Psoas muscle (tissue), 8 donors: ENCODE data around the gene TTF1. TPM values are rescaled to one million over a fixed set of nuclear protein-coding genes. Genes with fewer than 3 reads are reported as not detected.

Source experiments
- ATAC-seq, 4 donors: fragments of 200-7000 bp; cut with Tn5 transposase; one replicate each; pipeline ENCODE4 v1.9.1; 2020; ENCODE audit warnings: moderate library complexity in 3 of 4, mild to moderate bottlenecking in 2 of 4
- DNase-seq, 2 donors: peaks; one replicate each; pipeline ENCODE4 v3.0.0-alpha.2; 2020
- H3K27ac ChIP-seq: fragments of 200-600 bp; one replicate; pipeline ENCODE4 v1.8.0; 2022
- H3K27me3 ChIP-seq, 3 donors: fragments of 200-600 bp in 1 of 3; one replicate each; pipeline versions ENCODE4 v1.6.1 to v1.8.0; 2013 to 2022; ENCODE audit warnings: low read length in 2 of 3, mild to moderate bottlenecking in 2 of 3, moderate library complexity in 1 of 3; ENCODE audit not compliant: insufficient read depth in 3 of 3
- H3K36me3 ChIP-seq, 2 donors: fragments of 200-600 bp in 1 of 2; one replicate each; pipeline versions ENCODE4 v1.6.1 to v1.8.0; 2013 to 2022; ENCODE audit warnings: low read depth in 1 of 2, mild to moderate bottlenecking in 1 of 2, moderate library complexity in 1 of 2; ENCODE audit not compliant: insufficient read depth in 1 of 2
- H3K4me1 ChIP-seq: fragments of 200-600 bp; one replicate; pipeline ENCODE4 v1.8.0; 2022
- H3K4me3 ChIP-seq: fragments of 200-600 bp; one replicate; pipeline ENCODE4 v1.8.0; 2022; ENCODE audit warnings: mild to moderate bottlenecking
- H3K9me3 ChIP-seq: fragments of 200-600 bp; one replicate; pipeline ENCODE4 v1.8.0; 2022
- WGBS, 3 donors: extraction: QIAGEN DNeasy Blood & Tissue Kit; methylation state at CpG; one replicate each; pipeline versions ENCODE4 v1.1.6 to v1.1.7; 2013; 5-methylcytosine and 5-hydroxymethylcytosine counted together
- intact Hi-C, 2 donors: fragments of 100-400 bp; cut with DNase I; formaldehyde crosslinking; loops; one replicate each; pipeline versions ENCODE4 v1.11.0 to v1.14.2; 2022
- long read RNA-seq, 2 donors: library from polyadenylated mRNA; unstranded; transcript quantifications; one replicate each; pipeline ENCODE4 v2.0.0, GENCODE V29; 2021
- polyA plus RNA-seq, 3 donors: library from polyadenylated mRNA; stranded (reverse); fragments of 200-250 nt; gene quantifications; one replicate each; pipeline ENCODE4 v1.2.3, GENCODE V29; 2013
- total RNA-seq, 4 donors: library from RNA; stranded (reverse); fragmentation: NEBNext Ultra II Directional in 2 of 4; extraction: Animal tissue kit (Norgen Biotek cat#: 25700) in 2 of 4; gene quantifications; one replicate each; pipeline versions ENCODE4 v1.2.1 to v1.2.4, GENCODE V29; 2021 to 2023
- TF ChIP-seq, protein P1 (sequence below): fragments of 200-600 bp; IDR thresholded peaks from one replicate; pipeline ENCODE4 v1.8.0; 2022; ENCODE audit warnings: antibody characterized with exemption
- donor health status: healthy with polysubstance abuse.
- donor health status: DM: no; HTN: no; CAD: no; lungs with moderate emphysema.
- donor health status: Bipolar disorder and iron deficiency.
- donor health status: healthy.
- donor health status: DM: yes; HTN: yes; CAD: no.
- donor health status: DM: no; HTN: no; CAD: no.
- donor health status: DM: no; HTN: no; CAD: no.
- donor health status: DM: yes; HTN: yes; CAD: no.

TTF1 gene, protein sequence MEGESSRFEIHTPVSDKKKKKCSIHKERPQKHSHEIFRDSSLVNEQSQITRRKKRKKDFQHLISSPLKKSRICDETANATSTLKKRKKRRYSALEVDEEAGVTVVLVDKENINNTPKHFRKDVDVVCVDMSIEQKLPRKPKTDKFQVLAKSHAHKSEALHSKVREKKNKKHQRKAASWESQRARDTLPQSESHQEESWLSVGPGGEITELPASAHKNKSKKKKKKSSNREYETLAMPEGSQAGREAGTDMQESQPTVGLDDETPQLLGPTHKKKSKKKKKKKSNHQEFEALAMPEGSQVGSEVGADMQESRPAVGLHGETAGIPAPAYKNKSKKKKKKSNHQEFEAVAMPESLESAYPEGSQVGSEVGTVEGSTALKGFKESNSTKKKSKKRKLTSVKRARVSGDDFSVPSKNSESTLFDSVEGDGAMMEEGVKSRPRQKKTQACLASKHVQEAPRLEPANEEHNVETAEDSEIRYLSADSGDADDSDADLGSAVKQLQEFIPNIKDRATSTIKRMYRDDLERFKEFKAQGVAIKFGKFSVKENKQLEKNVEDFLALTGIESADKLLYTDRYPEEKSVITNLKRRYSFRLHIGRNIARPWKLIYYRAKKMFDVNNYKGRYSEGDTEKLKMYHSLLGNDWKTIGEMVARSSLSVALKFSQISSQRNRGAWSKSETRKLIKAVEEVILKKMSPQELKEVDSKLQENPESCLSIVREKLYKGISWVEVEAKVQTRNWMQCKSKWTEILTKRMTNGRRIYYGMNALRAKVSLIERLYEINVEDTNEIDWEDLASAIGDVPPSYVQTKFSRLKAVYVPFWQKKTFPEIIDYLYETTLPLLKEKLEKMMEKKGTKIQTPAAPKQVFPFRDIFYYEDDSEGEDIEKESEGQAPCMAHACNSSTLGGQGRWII
- total RNA-seq: 10 to 100 TPM; 11.1 to 15.3 (median 12.0) TPM
- polyA plus RNA-seq: 10 to 100 TPM; 21.5 to 33.8 (median 22.4) TPM
- long read RNA-seq, donor 1, partial matches to known transcripts: 0 of 3 reads
- long read RNA-seq, donor 1, other reads (novel, unspliced or antisense): 1 of 3 reads
- long read RNA-seq, donor 2, partial matches to known transcripts: 14 of 20 reads
- long read RNA-seq, donor 2, other reads (novel, unspliced or antisense): 4 of 20 reads

- H3K9me3 ChIP-seq: no peaks in the 10 kb centered on the region
- DNase-seq (peak; percentile 91 to 95), ATAC-seq (peak; percentile 95 to 99 (median 98))
- H3K4me3 ChIP-seq: peak within 1 kb of the TSS; percentile 96
- intact Hi-C loops: loop anchor here (5.0 kb wide), 2 partner anchors 54 to 396 kb away; partner anchors contain the start of gene SETX (in 1 of the 2)
- TF ChIP-seq, protein P1, sequence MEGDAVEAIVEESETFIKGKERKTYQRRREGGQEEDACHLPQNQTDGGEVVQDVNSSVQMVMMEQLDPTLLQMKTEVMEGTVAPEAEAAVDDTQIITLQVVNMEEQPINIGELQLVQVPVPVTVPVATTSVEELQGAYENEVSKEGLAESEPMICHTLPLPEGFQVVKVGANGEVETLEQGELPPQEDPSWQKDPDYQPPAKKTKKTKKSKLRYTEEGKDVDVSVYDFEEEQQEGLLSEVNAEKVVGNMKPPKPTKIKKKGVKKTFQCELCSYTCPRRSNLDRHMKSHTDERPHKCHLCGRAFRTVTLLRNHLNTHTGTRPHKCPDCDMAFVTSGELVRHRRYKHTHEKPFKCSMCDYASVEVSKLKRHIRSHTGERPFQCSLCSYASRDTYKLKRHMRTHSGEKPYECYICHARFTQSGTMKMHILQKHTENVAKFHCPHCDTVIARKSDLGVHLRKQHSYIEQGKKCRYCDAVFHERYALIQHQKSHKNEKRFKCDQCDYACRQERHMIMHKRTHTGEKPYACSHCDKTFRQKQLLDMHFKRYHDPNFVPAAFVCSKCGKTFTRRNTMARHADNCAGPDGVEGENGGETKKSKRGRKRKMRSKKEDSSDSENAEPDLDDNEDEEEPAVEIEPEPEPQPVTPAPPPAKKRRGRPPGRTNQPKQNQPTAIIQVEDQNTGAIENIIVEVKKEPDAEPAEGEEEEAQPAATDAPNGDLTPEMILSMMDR: no peak
- peaks cover 0 to 27% (median 5%) of the 10 kb centered on the region in 3 donors for H3K27me3 ChIP-seq
- 1% methylated on average over 33 of the region's 33 CpGs for WGBS, 3 donors
- H3K36me3 ChIP-seq: peaks cover under 1 to 16% of the 10 kb centered on the region in 2 donors
- H3K27ac ChIP-seq: no peak within 1 kb of the TSS
- H3K4me1 ChIP-seq: peaks cover 17% of the 10 kb centered on the region
These were observed at the start of gene TTF1 for GRCh38 chr9:132406554-132407122. Gene TTF1, minus strand, starts transcription at chr9:132406840. Its CDS starts 4,019 bp downstream, at chr9:132402821.

GRCh38 chr9:132456241-132456640, 49.6 kb upstream of the TTF1 start:
- intact Hi-C loops: no loop called here
- Histone ChIP-seq H3K4me3 (no peak overlapping the region), H3K9me3 (no peaks in the 10 kb centered on the region), H3K27ac (no peak overlapping the region), H3K4me1 (no peaks in the 10 kb centered on the region), H3K27me3 (peaks cover 5 to 66% (median 14%) of the 10 kb centered on the region in 3 donors), H3K36me3 (no peaks in the 10 kb centered on the region)
- TF ChIP-seq, protein P1: no peak
- DNase-seq (no peak), ATAC-seq (no peak)
- WGBS, 3 donors: 66 to 84% (median 67%) methylated on average over 8 of the region's 8 CpGs

DNA sequence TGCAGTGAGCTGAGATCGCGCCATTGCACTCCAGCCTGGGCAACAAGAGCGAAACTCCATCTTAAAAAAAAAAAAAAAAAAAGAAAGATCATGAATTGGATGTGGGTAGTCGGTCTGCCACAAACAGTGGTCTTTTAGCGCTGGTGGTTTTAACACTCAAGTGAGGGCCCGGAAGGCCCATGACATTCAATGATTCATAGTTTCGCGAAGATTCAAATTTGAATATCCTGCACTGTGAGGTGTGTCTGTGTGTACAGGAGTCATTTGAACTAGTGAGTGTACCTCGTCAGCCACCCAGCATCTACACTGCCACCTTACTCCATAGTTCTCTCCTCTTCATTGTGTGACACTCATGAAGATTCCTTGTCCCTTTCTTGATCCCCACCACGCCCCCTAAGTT, 44.6 kb upstream of the TTF1 start:
- intact Hi-C loops: no loop called here

DNA sequence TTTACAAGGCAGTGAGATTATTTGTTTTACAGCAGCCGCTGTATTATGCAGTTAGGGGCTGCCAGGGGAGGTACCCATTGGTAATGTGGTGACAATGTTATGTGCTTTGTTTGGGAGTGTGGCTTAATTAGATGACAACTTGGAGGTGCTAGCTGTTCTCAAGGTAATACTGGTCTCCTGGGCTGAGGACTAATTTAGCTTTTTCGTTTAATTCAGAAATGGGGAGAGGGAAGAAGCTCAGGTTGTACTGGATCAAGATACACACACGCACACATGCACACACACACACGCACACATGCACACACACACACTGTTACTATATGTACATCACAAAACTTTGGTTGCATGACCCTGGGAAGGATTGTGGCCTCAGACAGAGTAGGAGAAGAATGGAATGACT, 41.3 kb upstream of the TTF1 start:
- Histone ChIP-seq H3K4me3 (no peak overlapping the region), H3K4me1 (no peaks in the 10 kb centered on the region), H3K27me3 (peaks cover 0 to 54% (median 1%) of the 10 kb centered on the region in 3 donors), H3K27ac (no peak overlapping the region), H3K9me3 (no peaks in the 10 kb centered on the region), H3K36me3 (no peaks in the 10 kb centered on the region)
- DNase-seq (no peak), ATAC-seq (no peak)
- TF ChIP-seq, protein P1: no peak
- intact Hi-C loops: no loop called here
- 70 to 76% (median 76%) methylated on average over 4 of the region's 4 CpGs for WGBS, 3 donors

More for the DNA sequence above, 44.6 kb upstream of the TTF1 start:
- H3K27ac ChIP-seq: no peak overlapping the region
- H3K36me3 ChIP-seq: no peaks in the 10 kb centered on the region
- no peak for DNase-seq
- peaks cover 2 to 56% (median 3%) of the 10 kb centered on the region in 3 donors for H3K27me3 ChIP-seq
- TF ChIP-seq, protein P1: no peak
- no peaks in the 10 kb centered on the region for H3K4me1 ChIP-seq
- H3K9me3 ChIP-seq: no peaks in the 10 kb centered on the region
- no peak for ATAC-seq
- WGBS, 3 donors: 81 to 84% (median 83%) methylated on average over 7 to 10 of the region's 10 CpGs
- no peak overlapping the region for H3K4me3 ChIP-seq
